H9 (cell line): ENCODE results near the gene NUDT16L1. TPM values are rescaled to one million over a fixed set of nuclear protein-coding genes. Genes with fewer than 3 reads are reported as not detected.

Experiments
- DNase-seq: peaks from one replicate; pipeline ENCODE4 v3.0.0-alpha.2; 2017
- H2AFZ ChIP-seq: one replicate; pipeline ENCODE4 v1.6.1; 2013; ENCODE audit warnings: mild to moderate bottlenecking, low read length, control low read depth, moderate library complexity
- H2AK5ac ChIP-seq: 2 replicates; pipeline ENCODE4 v1.6.1; 2013; ENCODE audit warnings: low read length, control low read depth, mixed read lengths; ENCODE audit not compliant: insufficient read length
- H2BK120ac ChIP-seq: one replicate; pipeline ENCODE4 v1.6.1; 2013; ENCODE audit warnings: low read depth, mild to moderate bottlenecking, low read length, control low read depth, inconsistent platforms; ENCODE audit not compliant: poor library complexity, severe bottlenecking
- H2BK12ac ChIP-seq: 2 replicates; pipeline ENCODE4 v1.6.1; 2013; ENCODE audit warnings: low read length, control low read depth, mixed read lengths, low read depth; ENCODE audit not compliant: insufficient read length
- H2BK15ac ChIP-seq: 2 replicates; pipeline ENCODE4 v1.6.1; 2013; ENCODE audit warnings: low read depth, low read length, control low read depth
- H2BK20ac ChIP-seq: one replicate; pipeline ENCODE4 v1.6.1; 2013; ENCODE audit warnings: low read depth, mild to moderate bottlenecking, low read length, control low read depth, inconsistent platforms; ENCODE audit not compliant: poor library complexity, severe bottlenecking
- H2BK5ac ChIP-seq: 2 replicates; pipeline ENCODE4 v1.6.1; 2013; ENCODE audit warnings: low read length, control low read depth, mixed read lengths; ENCODE audit not compliant: insufficient read length
- H3K14ac ChIP-seq: 2 replicates; pipeline ENCODE4 v1.6.1; 2013; ENCODE audit warnings: low read length, control low read depth; ENCODE audit not compliant: insufficient read depth
- H3K18ac ChIP-seq: 2 replicates; pipeline ENCODE4 v1.6.1; 2013; ENCODE audit warnings: low read depth, mild to moderate bottlenecking, mixed read lengths, low read length, control low read depth; ENCODE audit not compliant: insufficient read length
- H3K23ac ChIP-seq: 2 replicates; pipeline ENCODE4 v1.6.1; 2013; ENCODE audit warnings: low read length, control low read depth, mixed read lengths, low read depth; ENCODE audit not compliant: insufficient read length
- H3K23me2 ChIP-seq: 2 replicates; pipeline ENCODE4 v1.6.1; 2013; ENCODE audit warnings: low read depth, mild to moderate bottlenecking, mixed read lengths, low read length, control low read depth; ENCODE audit not compliant: insufficient read length, poor library complexity, severe bottlenecking
- H3K27ac ChIP-seq: 2 replicates; pipeline ENCODE4 v1.5.1; 2013; ENCODE audit warnings: low read length, control low read depth, mixed read lengths, low read depth; ENCODE audit not compliant: insufficient read length
- H3K27me3 ChIP-seq: 2 replicates; pipeline ENCODE4 v1.6.1; 2013; ENCODE audit warnings: low read length, control low read depth, inconsistent platforms; ENCODE audit not compliant: insufficient read depth
- H3K4ac ChIP-seq: 2 replicates; pipeline ENCODE4 v1.6.1; 2013; ENCODE audit warnings: low read depth, mild to moderate bottlenecking, control low read depth, inconsistent platforms, low read length, moderate library complexity
- H3K4me1 ChIP-seq: 2 replicates; pipeline ENCODE4 v1.6.1; 2013; ENCODE audit warnings: low read length, control low read depth, inconsistent platforms; ENCODE audit not compliant: insufficient read depth
- H3K4me2 ChIP-seq: 2 replicates; pipeline ENCODE4 v1.6.1; 2013; ENCODE audit warnings: low read length, control low read depth, mixed read lengths; ENCODE audit not compliant: insufficient read length, insufficient read depth
- H3K56ac ChIP-seq: 2 replicates; pipeline ENCODE4 v1.6.1; 2013; ENCODE audit warnings: low read depth, mild to moderate bottlenecking, mixed read lengths, low read length, control low read depth; ENCODE audit not compliant: insufficient read length
- H3K79me1 ChIP-seq: 2 replicates; pipeline ENCODE4 v1.6.1; 2013; ENCODE audit warnings: low read depth, mild to moderate bottlenecking, moderate library complexity, low read length, control low read depth, inconsistent platforms; ENCODE audit not compliant: insufficient read depth, poor library complexity, severe bottlenecking
- H3K79me2 ChIP-seq: 2 replicates; pipeline ENCODE4 v1.6.1; 2013; ENCODE audit warnings: low read length, control low read depth, inconsistent platforms; ENCODE audit not compliant: insufficient read depth
- H3K9ac ChIP-seq: 2 replicates; pipeline ENCODE4 v1.6.1; 2013; ENCODE audit warnings: low read length, control low read depth, mixed read lengths; ENCODE audit not compliant: insufficient read length; ENCODE audit errors: extremely low read depth
- H3K9me3 ChIP-seq: one replicate; pipeline ENCODE4 v1.6.1; 2013; ENCODE audit warnings: low read depth, low read length, inconsistent platforms; ENCODE audit not compliant: control insufficient read depth
- H3T11ph ChIP-seq: one replicate; pipeline ENCODE4 v1.6.1; 2013; ENCODE audit warnings: mild to moderate bottlenecking, low read length, control low read depth, inconsistent platforms
- H4K20me1 ChIP-seq: one replicate; pipeline ENCODE4 v1.6.1; 2013; ENCODE audit not compliant: control insufficient read depth, insufficient read length, insufficient read depth
- H4K5ac ChIP-seq: 2 replicates; pipeline ENCODE4 v1.6.1; 2013; ENCODE audit warnings: low read depth, mild to moderate bottlenecking, mixed read lengths, low read length, control low read depth; ENCODE audit not compliant: insufficient read length
- H4K8ac ChIP-seq: replicated peaks from 2 replicates; pipeline ENCODE4 v1.6.1; 2013; ENCODE audit warnings: low read length, control low read depth, mixed read lengths, low read depth; ENCODE audit not compliant: insufficient read length
- H4K91ac ChIP-seq: 2 replicates; pipeline ENCODE4 v1.6.1; 2013; ENCODE audit warnings: low read depth, mild to moderate bottlenecking, moderate library complexity, mixed read lengths, low read length, control low read depth; ENCODE audit not compliant: insufficient read length
- H3K27ac Mint-ChIP-seq, 3 experiments: 2 replicates in 2 of 3; 3 replicates in 1 of 3; pipeline ENCODE4 v1.8.0; 2020 to 2021; ENCODE audit warnings: mixed read lengths in 3 of 3, mild to moderate bottlenecking in 1 of 3, moderate library complexity in 1 of 3
- H3K27me3 Mint-ChIP-seq: 2 replicates; pipeline ENCODE4 v1.8.0; 2021; ENCODE audit warnings: low read depth, mild to moderate bottlenecking, moderate library complexity, mixed read lengths
- H3K36me3 Mint-ChIP-seq, 3 experiments: 2 replicates in 2 of 3; 3 replicates in 1 of 3; pipeline ENCODE4 v1.8.0; 2020 to 2021; ENCODE audit warnings: low read depth in 3 of 3, mixed read lengths in 3 of 3; ENCODE audit not compliant: insufficient read depth in 1 of 3
- H3K4me1 Mint-ChIP-seq, 2 experiments: 2 replicates each; pipeline ENCODE4 v1.8.0; 2020; ENCODE audit warnings: mixed read lengths in 2 of 2
- H3K4me3 Mint-ChIP-seq, 2 experiments: 2 replicates in 1 of 2; 3 replicates in 1 of 2; pipeline ENCODE4 v1.8.0; 2020 to 2021; ENCODE audit warnings: mild to moderate bottlenecking in 2 of 2, mixed read lengths in 2 of 2, moderate library complexity in 1 of 2
- H3K9me3 Mint-ChIP-seq, 2 experiments: 2 replicates in 1 of 2; 3 replicates in 1 of 2; pipeline ENCODE4 v1.8.0; 2020; ENCODE audit warnings: mild to moderate bottlenecking in 2 of 2, mixed read lengths in 2 of 2, moderate library complexity in 1 of 2
- WGBS: extraction: QIAGEN DNeasy Blood & Tissue Kit; methylation state at CpG from one replicate; pipeline ENCODE4 v1.1.7; 2013; ENCODE audit warnings: missing lambda C conversion rate, low lambda C conversion rate, mixed read lengths; ENCODE audit not compliant: insufficient read length; ENCODE audit errors: extremely low coverage; 5-methylcytosine and 5-hydroxymethylcytosine counted together
- total RNA-seq: library from RNA; stranded (reverse); gene quantifications from 2 replicates; pipeline ENCODE4 v1.2.1, GENCODE V29; 2021
- TF ChIP-seq, protein P1 (sequence below): fragments of 200-600 bp; sonication (generic); conservative IDR thresholded peaks from 3 replicates; pipeline ENCODE4 v1.8.0; 2021; ENCODE audit warnings: antibody characterized with exemption, mild to moderate bottlenecking

Gene NUDT16L1
- total RNA-seq, 1 experiment from 2014 or later = 49.4 TPM

GRCh38 chr16:4689864-4690704, 3.3 kb upstream of the NUDT16L1 start:
- peaks cover 2 to 3% of the 10 kb centered on the region in 2 experiments; a peak in 2 of 4 replicates for H3K4me1 Mint-ChIP-seq
- no peaks in the 10 kb centered on the region for H3K27me3 ChIP-seq
- H3K56ac ChIP-seq = no peak overlapping the region
- no peak overlapping the region for H2BK20ac ChIP-seq
- H2AK5ac ChIP-seq = no peak overlapping the region
- no peaks in the 10 kb centered on the region for H3K9me3 ChIP-seq
- no CpG with 5 or more reads among the region's 31 CpGs for WGBS
- H3K79me1 ChIP-seq = no peaks in the 10 kb centered on the region
- H2AFZ ChIP-seq = no peak overlapping the region
- no peak overlapping the region for H3K14ac ChIP-seq
- no peak overlapping the region for H2BK15ac ChIP-seq
- H3K23ac ChIP-seq = no peak overlapping the region
- H4K91ac ChIP-seq = no peak overlapping the region
- H3T11ph ChIP-seq = no peak overlapping the region
- no peak overlapping the region for H2BK120ac ChIP-seq
- no peak overlapping the region for H4K8ac ChIP-seq
- TF ChIP-seq, protein P1, sequence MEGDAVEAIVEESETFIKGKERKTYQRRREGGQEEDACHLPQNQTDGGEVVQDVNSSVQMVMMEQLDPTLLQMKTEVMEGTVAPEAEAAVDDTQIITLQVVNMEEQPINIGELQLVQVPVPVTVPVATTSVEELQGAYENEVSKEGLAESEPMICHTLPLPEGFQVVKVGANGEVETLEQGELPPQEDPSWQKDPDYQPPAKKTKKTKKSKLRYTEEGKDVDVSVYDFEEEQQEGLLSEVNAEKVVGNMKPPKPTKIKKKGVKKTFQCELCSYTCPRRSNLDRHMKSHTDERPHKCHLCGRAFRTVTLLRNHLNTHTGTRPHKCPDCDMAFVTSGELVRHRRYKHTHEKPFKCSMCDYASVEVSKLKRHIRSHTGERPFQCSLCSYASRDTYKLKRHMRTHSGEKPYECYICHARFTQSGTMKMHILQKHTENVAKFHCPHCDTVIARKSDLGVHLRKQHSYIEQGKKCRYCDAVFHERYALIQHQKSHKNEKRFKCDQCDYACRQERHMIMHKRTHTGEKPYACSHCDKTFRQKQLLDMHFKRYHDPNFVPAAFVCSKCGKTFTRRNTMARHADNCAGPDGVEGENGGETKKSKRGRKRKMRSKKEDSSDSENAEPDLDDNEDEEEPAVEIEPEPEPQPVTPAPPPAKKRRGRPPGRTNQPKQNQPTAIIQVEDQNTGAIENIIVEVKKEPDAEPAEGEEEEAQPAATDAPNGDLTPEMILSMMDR = no peak
- H3K27ac Mint-ChIP-seq = peak overlapping the region in 1 of 3 experiments; percentile 23; a peak in 1 of 7 replicates
- no peak overlapping the region for H3K4me3 Mint-ChIP-seq
- H3K79me2 ChIP-seq = no peaks in the 10 kb centered on the region
- no peaks in the 10 kb centered on the region for H3K4me1 ChIP-seq
- no peak overlapping the region for H3K4ac ChIP-seq
- no peak overlapping the region for H3K4me2 ChIP-seq
- H4K20me1 ChIP-seq = no peaks in the 10 kb centered on the region
- H3K23me2 ChIP-seq = peaks cover 3% of the 10 kb centered on the region
- H3K9me3 Mint-ChIP-seq = no peaks in the 10 kb centered on the region
- DNase-seq = no peak
- H4K5ac ChIP-seq = no peak overlapping the region
- H3K9ac ChIP-seq = no peak overlapping the region
- H3K18ac ChIP-seq = no peak overlapping the region
- H3K27ac ChIP-seq = no peak overlapping the region
- peaks cover 2% of the 10 kb centered on the region; the same call in 1 of the 2 replicates for H3K27me3 Mint-ChIP-seq
- H2BK12ac ChIP-seq = no peak overlapping the region
- H3K36me3 Mint-ChIP-seq = peaks cover 1 to 23% (median 22%) of the 10 kb centered on the region in 3 experiments; a peak in 6 of 7 replicates
- H2BK5ac ChIP-seq = no peak overlapping the region
